HL-60 (cell line): ENCODE measurements around the gene LRP1B.

Experiments
- POLR2AphosphoS5 ChIP-seq: IDR thresholded peaks from 2 replicates; pipeline ENCODE4 v1.6.1; 2012; ENCODE audit warnings: low read depth
- SPI1 ChIP-seq: IDR thresholded peaks from 2 replicates; pipeline ENCODE4 v1.6.1; 2012; ENCODE audit warnings: low read depth, mild to moderate bottlenecking, borderline replicate concordance
- TF ChIP-seq, protein P1 (sequence below): IDR thresholded peaks from one replicate; pipeline ENCODE4 v1.5.1; 2011; ENCODE audit warnings: low read length, control low read depth, inconsistent platforms; ENCODE audit not compliant: insufficient read depth
- TF ChIP-seq, protein P2 (sequence below): IDR thresholded peaks from 2 replicates; pipeline ENCODE4 v1.6.1; 2012; ENCODE audit warnings: low read depth; ENCODE audit not compliant: insufficient replicate concordance

DNA sequence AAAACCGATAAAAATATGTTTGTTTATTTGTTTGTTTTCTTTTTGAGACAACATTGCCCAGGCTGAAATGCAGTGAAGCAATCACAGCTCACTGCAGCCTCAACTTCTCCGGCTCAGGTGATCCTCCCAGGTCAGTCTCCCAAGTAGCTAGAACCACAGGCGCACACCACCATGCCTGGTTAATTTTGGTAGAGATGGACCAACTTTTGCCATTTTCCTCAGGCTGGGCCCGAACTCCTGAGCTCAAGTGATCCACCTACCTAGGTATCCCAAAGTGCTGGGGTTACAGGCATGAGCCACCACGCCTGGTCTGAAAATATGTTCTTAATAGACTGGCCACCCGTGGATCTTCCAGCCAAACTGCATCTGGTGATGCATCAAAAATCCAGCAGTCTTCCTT lies 1867.9 kb downstream of the LRP1B start:
- TF ChIP-seq, protein P1, sequence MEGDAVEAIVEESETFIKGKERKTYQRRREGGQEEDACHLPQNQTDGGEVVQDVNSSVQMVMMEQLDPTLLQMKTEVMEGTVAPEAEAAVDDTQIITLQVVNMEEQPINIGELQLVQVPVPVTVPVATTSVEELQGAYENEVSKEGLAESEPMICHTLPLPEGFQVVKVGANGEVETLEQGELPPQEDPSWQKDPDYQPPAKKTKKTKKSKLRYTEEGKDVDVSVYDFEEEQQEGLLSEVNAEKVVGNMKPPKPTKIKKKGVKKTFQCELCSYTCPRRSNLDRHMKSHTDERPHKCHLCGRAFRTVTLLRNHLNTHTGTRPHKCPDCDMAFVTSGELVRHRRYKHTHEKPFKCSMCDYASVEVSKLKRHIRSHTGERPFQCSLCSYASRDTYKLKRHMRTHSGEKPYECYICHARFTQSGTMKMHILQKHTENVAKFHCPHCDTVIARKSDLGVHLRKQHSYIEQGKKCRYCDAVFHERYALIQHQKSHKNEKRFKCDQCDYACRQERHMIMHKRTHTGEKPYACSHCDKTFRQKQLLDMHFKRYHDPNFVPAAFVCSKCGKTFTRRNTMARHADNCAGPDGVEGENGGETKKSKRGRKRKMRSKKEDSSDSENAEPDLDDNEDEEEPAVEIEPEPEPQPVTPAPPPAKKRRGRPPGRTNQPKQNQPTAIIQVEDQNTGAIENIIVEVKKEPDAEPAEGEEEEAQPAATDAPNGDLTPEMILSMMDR: no peak
- no peak for TF ChIP-seq SPI1
- TF ChIP-seq POLR2AphosphoS5: no peak
- TF ChIP-seq, protein P2, sequence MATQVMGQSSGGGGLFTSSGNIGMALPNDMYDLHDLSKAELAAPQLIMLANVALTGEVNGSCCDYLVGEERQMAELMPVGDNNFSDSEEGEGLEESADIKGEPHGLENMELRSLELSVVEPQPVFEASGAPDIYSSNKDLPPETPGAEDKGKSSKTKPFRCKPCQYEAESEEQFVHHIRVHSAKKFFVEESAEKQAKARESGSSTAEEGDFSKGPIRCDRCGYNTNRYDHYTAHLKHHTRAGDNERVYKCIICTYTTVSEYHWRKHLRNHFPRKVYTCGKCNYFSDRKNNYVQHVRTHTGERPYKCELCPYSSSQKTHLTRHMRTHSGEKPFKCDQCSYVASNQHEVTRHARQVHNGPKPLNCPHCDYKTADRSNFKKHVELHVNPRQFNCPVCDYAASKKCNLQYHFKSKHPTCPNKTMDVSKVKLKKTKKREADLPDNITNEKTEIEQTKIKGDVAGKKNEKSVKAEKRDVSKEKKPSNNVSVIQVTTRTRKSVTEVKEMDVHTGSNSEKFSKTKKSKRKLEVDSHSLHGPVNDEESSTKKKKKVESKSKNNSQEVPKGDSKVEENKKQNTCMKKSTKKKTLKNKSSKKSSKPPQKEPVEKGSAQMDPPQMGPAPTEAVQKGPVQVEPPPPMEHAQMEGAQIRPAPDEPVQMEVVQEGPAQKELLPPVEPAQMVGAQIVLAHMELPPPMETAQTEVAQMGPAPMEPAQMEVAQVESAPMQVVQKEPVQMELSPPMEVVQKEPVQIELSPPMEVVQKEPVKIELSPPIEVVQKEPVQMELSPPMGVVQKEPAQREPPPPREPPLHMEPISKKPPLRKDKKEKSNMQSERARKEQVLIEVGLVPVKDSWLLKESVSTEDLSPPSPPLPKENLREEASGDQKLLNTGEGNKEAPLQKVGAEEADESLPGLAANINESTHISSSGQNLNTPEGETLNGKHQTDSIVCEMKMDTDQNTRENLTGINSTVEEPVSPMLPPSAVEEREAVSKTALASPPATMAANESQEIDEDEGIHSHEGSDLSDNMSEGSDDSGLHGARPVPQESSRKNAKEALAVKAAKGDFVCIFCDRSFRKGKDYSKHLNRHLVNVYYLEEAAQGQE: no peak
